Right renal cortex interstitium (tissue), 3 donors: Measurements from ENCODE around the gene GRK1. TPM values are rescaled to one million over a fixed set of nuclear protein-coding genes. Genes with fewer than 3 reads are reported as not detected.
"Not testable (repeated sequence)": the region's sequence is repeated elsewhere in the genome, so short reads cannot be mapped to it uniquely, and the experiment has no call there.

Experiments used
- DNase-seq, 3 donors: peaks; one replicate each; pipeline ENCODE4 v3.0.0-alpha.2; 2013; ENCODE audit warnings: low read depth in 3 of 3, low spot score in 2 of 3
- polyA plus RNA-seq, 3 donors: library from polyadenylated mRNA; unstranded; fragments of 120-200 nt; gene quantifications; one replicate each; pipeline ENCODE4 v1.2.1, GENCODE V29; 2013; ENCODE audit not compliant: insufficient read length in 3 of 3

GRK1 gene
- polyA plus RNA-seq, 3 donors: 0.07 to 0.13 (median 0.12) TPM

- not testable (repeated sequence) for DNase-seq
These were observed 58.5 kb downstream of the GRK1 start for GRCh38 chr13:113725329-113726105.

DNA sequence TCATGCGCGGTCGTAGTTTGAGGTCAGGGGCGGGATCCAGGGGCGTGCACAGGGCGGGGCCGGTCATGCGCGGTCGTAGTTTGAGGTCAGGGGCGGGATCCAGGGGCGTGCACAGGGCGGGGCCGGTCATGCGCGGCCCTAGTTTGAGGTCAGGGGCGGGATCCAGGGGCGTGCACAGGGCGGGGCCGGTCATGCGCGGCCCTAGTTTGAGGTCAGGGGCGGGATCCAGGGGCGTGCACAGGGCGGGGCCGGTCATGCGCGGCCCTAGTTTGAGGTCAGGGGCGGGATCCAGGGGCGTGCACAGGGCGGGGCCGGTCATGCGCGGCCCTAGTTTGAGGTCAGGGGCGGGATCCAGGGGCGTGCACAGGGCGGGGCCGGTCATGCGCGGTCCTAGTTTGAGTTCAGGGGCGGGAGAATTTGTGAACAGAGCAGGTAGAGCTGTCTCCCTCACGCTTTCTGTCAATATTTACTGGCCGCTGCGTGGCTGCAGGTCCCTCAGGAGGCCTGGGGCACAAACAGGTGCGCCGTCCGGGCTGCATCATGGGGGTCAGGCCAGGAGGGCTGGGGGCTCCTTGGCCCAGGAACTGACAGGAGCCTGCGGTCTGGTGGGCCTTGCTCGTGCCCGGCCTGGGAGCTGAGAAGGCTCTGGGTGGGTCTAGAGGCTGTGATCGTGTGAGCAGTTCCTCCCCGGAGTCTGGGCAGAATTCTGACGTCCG, 59.2 kb downstream of the GRK1 start:
- DNase-seq: not testable (repeated sequence)

- no peak for DNase-seq
These were observed 60.0 kb downstream of the GRK1 start for GRCh38 chr13:113726961-113727411.

GRCh38 chr13:113728571-113729054, 61.6 kb downstream of the GRK1 start:
- no peak for DNase-seq

DNA sequence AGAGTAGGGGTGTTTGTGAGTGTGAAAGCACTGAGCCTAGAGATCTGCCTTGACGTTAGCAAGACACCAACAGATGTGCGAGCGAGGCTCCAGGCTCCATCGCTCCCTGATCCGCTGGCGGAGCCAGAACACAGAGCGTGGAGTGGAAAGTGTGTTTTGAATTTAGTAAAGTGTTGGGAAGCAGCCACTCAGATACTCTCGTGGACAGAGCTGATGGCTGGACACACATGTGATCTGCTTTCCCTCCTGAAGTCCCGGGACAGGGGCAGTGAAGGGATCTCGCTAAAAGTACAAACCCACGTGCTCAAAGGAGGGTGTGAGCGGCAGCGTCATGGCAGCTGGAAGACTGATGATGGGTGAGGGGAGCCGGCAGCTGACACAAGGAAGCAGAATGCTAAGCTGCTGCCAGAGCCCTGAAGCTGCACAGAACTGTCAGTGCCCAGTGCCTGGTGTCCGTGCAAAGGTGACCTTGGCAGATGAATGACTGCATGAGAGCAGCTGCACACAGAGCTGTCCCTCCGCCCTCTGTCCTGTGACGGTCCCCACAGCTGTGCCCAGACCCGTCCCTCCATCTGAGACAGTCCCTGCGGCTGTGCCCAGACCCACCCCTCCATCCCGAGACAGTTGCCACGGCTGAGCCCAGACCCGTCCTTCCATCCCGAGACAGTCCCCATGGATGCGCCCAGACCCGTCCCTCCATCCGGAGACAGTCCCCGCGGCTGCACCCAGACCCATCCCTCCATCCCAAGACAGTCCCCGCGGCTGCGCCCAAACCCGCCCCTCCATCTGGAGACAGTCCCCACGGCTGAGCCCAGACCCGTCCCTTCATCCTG, 62.4 kb downstream of the GRK1 start:
- DNase-seq: no peak

DNA sequence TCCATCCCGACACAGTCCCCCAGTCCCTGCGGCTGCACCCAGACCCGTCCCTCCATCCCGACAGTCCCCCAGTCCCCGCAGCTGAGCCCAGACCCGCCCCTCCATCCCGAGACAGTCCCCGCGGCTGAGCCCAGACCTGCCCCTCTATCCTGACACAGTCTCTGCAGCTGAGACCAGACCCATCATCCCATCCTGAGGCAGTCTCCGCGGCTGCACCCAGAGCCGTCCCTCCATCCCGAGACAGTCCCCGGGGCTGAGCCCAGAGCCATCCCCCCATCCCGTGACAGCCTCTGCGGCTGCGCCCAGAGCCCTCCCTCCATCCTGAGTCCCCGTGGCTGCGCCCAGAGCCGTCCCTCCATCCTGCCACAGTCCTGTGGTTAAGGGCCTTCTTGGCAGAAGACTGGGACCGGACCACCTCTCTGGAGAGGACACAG, 63.3 kb downstream of the GRK1 start:
- no peak for DNase-seq

DNA sequence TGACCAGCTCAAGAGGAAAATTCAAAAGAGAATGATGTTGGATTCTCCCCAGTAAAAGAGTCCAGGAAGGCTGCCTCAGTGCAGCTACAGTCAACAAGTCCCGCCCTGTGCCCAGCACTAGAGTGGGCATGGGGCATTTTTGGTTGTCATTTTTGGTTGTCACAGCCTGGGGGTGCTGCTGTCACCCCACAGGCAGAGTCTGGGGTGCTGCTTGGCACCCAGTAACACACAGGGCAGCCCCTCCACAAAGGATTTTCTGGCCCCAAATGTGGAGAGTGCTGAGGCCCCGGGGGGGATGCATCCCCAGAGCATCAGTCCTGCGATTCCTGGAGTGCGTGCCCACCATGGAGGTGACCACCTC, 63.8 kb downstream of the GRK1 start:
- no peak for DNase-seq

GRCh38 chr13:113731192-113732175, 64.5 kb downstream of the GRK1 start:
- DNase-seq: no peak

GRCh38 chr13:113732176-113732960, 65.3 kb downstream of the GRK1 start:
- DNase-seq: no peak

GRCh38 chr13:113732961-113733950, 66.2 kb downstream of the GRK1 start:
- DNase-seq: no peak

- DNase-seq: no peak
These were observed 67.2 kb downstream of the GRK1 start for GRCh38 chr13:113734099-113734825.

GRCh38 chr13:113734826-113735125, 67.8 kb downstream of the GRK1 start:
- no peak for DNase-seq

GRCh38 chr13:113735194-113735593, 68.2 kb downstream of the GRK1 start:
- DNase-seq: no peak

DNA sequence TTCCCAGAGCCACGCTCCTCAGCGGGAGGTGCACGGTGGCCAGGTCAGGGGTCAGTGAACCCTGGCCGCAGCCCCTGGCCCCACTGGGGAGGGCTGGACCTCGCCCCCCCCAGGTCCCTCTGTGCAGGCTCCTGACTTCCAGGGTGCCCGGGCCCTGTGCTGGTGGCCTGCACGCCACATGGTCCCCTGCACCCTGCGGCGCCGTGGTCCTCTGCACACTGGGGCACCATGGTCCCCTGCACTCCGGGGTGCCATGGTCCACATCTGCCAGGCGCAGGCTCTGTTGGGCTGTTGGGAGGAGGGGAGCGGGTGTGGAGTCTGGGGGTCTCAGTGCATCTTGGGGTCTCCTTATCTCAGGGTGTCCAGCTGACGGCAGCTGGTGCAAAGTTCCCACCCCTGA, 68.7 kb downstream of the GRK1 start:
- DNase-seq: no peak

GRCh38 chr13:113736258-113736731, 69.3 kb downstream of the GRK1 start:
- no peak for DNase-seq

- no peak for DNase-seq
These were observed 70.8 kb downstream of the GRK1 start for GRCh38 chr13:113737803-113738202.
